CD14-positive monocyte (primary cell): ENCODE data around the gene APOL3. TPM values are rescaled to one million over a fixed set of nuclear protein-coding genes. Genes with fewer than 3 reads are reported as not detected.

Experiments used
- DNase-seq, 3 donors: peaks; one replicate each; pipeline ENCODE4 v3.0.0-alpha.2; 2011 to 2022
- H2AFZ ChIP-seq: 2 replicates; pipeline ENCODE4 v1.6.0; 2012; ENCODE audit warnings: mild to moderate bottlenecking, low read depth, low read length, inconsistent platforms; ENCODE audit not compliant: insufficient read depth, poor library complexity, severe bottlenecking
- H3K27ac ChIP-seq, 2 donors: 1 replicate in 1 of 2; 2 replicates in 1 of 2; pipeline ENCODE4 v1.5.1; 2012 to 2013; ENCODE audit warnings: low read length in 2 of 2, control low read depth in 1 of 2, inconsistent platforms in 1 of 2, low read depth in 1 of 2, mild to moderate bottlenecking in 1 of 2
- H3K27me3 ChIP-seq, 2 donors: one replicate each; pipeline versions ENCODE4 v1.6.0 to v1.6.1; 2011 to 2013; ENCODE audit warnings: low read length in 2 of 2; ENCODE audit not compliant: control insufficient read depth in 2 of 2, insufficient read depth in 2 of 2
- H3K36me3 ChIP-seq, 2 donors: replicated peaks in 1 of 2; 1 replicate in 1 of 2; 2 replicates in 1 of 2; pipeline versions ENCODE4 v1.5.1 to v1.6.1; 2012 to 2013; ENCODE audit warnings: low read length in 2 of 2, control low read depth in 1 of 2, inconsistent platforms in 1 of 2, mild to moderate bottlenecking in 1 of 2; ENCODE audit not compliant: insufficient read depth in 2 of 2, control insufficient read depth in 1 of 2
- H3K4me1 ChIP-seq, 2 donors: 1 replicate in 1 of 2; 2 replicates in 1 of 2; pipeline versions ENCODE4 v1.5.1 to v1.6.1; 2012 to 2013; ENCODE audit warnings: low read length in 2 of 2, control low read depth in 1 of 2, inconsistent platforms in 1 of 2, mild to moderate bottlenecking in 1 of 2, moderate library complexity in 1 of 2; ENCODE audit not compliant: insufficient read depth in 2 of 2, control insufficient read depth in 1 of 2
- H3K4me2 ChIP-seq: replicated peaks from 2 replicates; pipeline ENCODE3; 2012; ENCODE audit warnings: low read length, moderate library complexity, mild to moderate bottlenecking; ENCODE audit not compliant: poor library complexity, severe bottlenecking; ENCODE audit errors: extremely low read depth
- H3K4me3 ChIP-seq, 3 experiments: fragments of 200-600 bp in 1 of 3; sonication (generic) in 1 of 3; replicated peaks in 1 of 3; 1 replicate in 2 of 3; 2 replicates in 1 of 3; pipeline ENCODE4 v1.5.1; 2011 to 2013; ENCODE audit warnings: low read length in 3 of 3, mild to moderate bottlenecking in 3 of 3, control low read depth in 2 of 3, low read depth in 2 of 3, inconsistent platforms in 1 of 3, moderate library complexity in 1 of 3
- H3K79me2 ChIP-seq: 2 replicates; pipeline ENCODE4 v1.6.0; 2012; ENCODE audit warnings: mild to moderate bottlenecking, control low read depth, inconsistent platforms, low read length, moderate library complexity; ENCODE audit not compliant: insufficient read depth
- H3K9ac ChIP-seq: 2 replicates; pipeline ENCODE4 v1.6.0; 2017; ENCODE audit warnings: low read length, mild to moderate bottlenecking; ENCODE audit not compliant: insufficient read depth, poor library complexity, severe bottlenecking
- H3K9me3 ChIP-seq, 2 donors: replicated peaks in 1 of 2; 1 replicate in 1 of 2; 2 replicates in 1 of 2; pipeline versions ENCODE4 v1.5.1 to v1.6.1; 2012 to 2013; ENCODE audit warnings: low read length in 2 of 2, control low read depth in 1 of 2; ENCODE audit not compliant: control insufficient read depth in 1 of 2, insufficient read depth in 1 of 2
- H4K20me1 ChIP-seq: 2 replicates; pipeline ENCODE4 v1.6.0; 2012; ENCODE audit warnings: mild to moderate bottlenecking, low read length, control low read depth, moderate library complexity; ENCODE audit not compliant: insufficient read depth
- H3K27ac Mint-ChIP-seq, 7 donors: one replicate each; pipeline ENCODE4 v1.8.0; 2020; ENCODE audit warnings: mild to moderate bottlenecking in 7 of 7, mixed read lengths in 7 of 7, moderate library complexity in 6 of 7, inconsistent platforms in 2 of 7
- H3K27me3 Mint-ChIP-seq, 3 donors: one replicate each; pipeline ENCODE4 v1.8.0; 2021 to 2022; ENCODE audit warnings: low read depth in 3 of 3, mild to moderate bottlenecking in 3 of 3, mixed read lengths in 3 of 3, moderate library complexity in 3 of 3, inconsistent platforms in 1 of 3
- H3K36me3 Mint-ChIP-seq, 2 donors: one replicate each; pipeline ENCODE4 v1.8.0; 2020; ENCODE audit warnings: mixed read lengths in 2 of 2, inconsistent platforms in 1 of 2, mild to moderate bottlenecking in 1 of 2
- H3K4me1 Mint-ChIP-seq: one replicate; pipeline ENCODE4 v1.8.0; 2020; ENCODE audit warnings: mild to moderate bottlenecking, mixed read lengths
- H3K4me3 Mint-ChIP-seq, 2 donors: one replicate each; pipeline ENCODE4 v1.8.0; 2020; ENCODE audit warnings: mild to moderate bottlenecking in 2 of 2, mixed read lengths in 2 of 2, moderate library complexity in 1 of 2
- H3K9me3 Mint-ChIP-seq, 7 donors: one replicate each; pipeline ENCODE4 v1.8.0; 2020 to 2022; ENCODE audit warnings: mixed read lengths in 7 of 7, mild to moderate bottlenecking in 6 of 7, moderate library complexity in 6 of 7, inconsistent platforms in 2 of 7
- WGBS: methylation state at CpG from one replicate; pipeline ENCODE4 v1.1.5; 2013; ENCODE audit warnings: missing lambda C conversion rate; ENCODE audit not compliant: insufficient coverage; 5-methylcytosine and 5-hydroxymethylcytosine counted together
- intact Hi-C, 2 donors: fragments of 100-400 bp; cut with micrococcal nuclease; formaldehyde crosslinking; loops; one replicate each; pipeline versions ENCODE4 v1.15.0 to v1.15.1; 2023
- polyA plus RNA-seq, 3 donors: library from polyadenylated mRNA; depleted of rRNA in 1 of 3; unstranded in 2 of 3; stranded (reverse) in 1 of 3; fragments of 300-500 nt in 2 of 3; fragments of >200 nt in 1 of 3; fragmentation: Illumina TruSeq in 2 of 3; gene quantifications; 1 replicate in 2 of 3; 2 replicates in 1 of 3; pipeline ENCODE4 v1.2.3, GENCODE V29; 2012 to 2021
- TF ChIP-seq, protein P1 (sequence below): fragments of 200-600 bp; IDR thresholded peaks from one replicate; pipeline ENCODE4 v1.8.0; 2022; ENCODE audit warnings: antibody characterized with exemption, mild to moderate bottlenecking

Gene APOL3
- polyA plus RNA-seq, 3 donors, result 39.9 to 97.0 (median 61.3) TPM

DNA sequence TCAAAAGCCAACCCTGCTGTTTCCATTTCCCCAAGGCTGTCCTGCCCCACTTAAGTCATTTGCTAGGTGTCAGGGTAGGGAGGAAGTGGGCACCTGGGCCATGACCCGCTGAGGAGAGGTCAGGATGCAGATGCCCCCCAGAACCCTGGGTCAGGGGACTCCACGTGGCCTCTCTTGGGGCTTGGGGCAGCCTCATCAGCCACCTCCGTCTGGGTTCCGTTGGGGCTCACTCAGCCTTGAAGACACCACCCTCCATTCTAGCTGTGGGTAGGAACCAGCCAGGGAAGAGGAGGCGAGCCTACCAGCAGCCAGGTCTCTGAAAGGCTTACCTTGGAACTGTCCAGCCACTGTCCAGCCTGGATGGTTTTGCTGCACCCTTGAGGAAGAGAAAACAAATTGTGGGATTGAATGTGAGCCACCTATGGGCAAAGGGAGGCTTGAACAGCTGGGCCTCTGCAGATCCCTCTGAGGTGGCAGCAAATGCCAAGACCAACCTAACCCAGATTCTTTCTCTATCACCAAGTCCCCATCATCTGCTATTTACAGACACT lies 38.5 kb upstream of the APOL3 start:
- peaks cover 2 to 5% (median 4%) of the 10 kb centered on the region in 3 donors for H3K27me3 Mint-ChIP-seq
- no peaks in the 10 kb centered on the region for H4K20me1 ChIP-seq
- H3K4me2 ChIP-seq, result no peak overlapping the region
- H3K27me3 ChIP-seq, result no peaks in the 10 kb centered on the region
- H3K9me3 Mint-ChIP-seq, result no peaks in the 10 kb centered on the region
- H2AFZ ChIP-seq, result no peak overlapping the region
- no peak overlapping the region for H3K4me3 Mint-ChIP-seq
- H3K4me3 ChIP-seq, result no peak overlapping the region
- H3K27ac ChIP-seq, result no peak overlapping the region
- WGBS, result 65% methylated on average over 4 of the region's 5 CpGs
- H3K4me1 Mint-ChIP-seq, result peaks cover 55% of the 10 kb centered on the region
- peak overlapping the region in 1 of 7 donors; percentile 14 for H3K27ac Mint-ChIP-seq
- TF ChIP-seq, protein P1, sequence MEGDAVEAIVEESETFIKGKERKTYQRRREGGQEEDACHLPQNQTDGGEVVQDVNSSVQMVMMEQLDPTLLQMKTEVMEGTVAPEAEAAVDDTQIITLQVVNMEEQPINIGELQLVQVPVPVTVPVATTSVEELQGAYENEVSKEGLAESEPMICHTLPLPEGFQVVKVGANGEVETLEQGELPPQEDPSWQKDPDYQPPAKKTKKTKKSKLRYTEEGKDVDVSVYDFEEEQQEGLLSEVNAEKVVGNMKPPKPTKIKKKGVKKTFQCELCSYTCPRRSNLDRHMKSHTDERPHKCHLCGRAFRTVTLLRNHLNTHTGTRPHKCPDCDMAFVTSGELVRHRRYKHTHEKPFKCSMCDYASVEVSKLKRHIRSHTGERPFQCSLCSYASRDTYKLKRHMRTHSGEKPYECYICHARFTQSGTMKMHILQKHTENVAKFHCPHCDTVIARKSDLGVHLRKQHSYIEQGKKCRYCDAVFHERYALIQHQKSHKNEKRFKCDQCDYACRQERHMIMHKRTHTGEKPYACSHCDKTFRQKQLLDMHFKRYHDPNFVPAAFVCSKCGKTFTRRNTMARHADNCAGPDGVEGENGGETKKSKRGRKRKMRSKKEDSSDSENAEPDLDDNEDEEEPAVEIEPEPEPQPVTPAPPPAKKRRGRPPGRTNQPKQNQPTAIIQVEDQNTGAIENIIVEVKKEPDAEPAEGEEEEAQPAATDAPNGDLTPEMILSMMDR, result no peak
- H3K9ac ChIP-seq, result no peak overlapping the region
- no peaks in the 10 kb centered on the region for H3K36me3 Mint-ChIP-seq
- intact Hi-C loops, result loop anchor here in 1 of 2 donors (5.0 to 10.0 kb wide), 2 partner anchors 33 to 76 kb away; no protein-coding TSS in a partner anchor
- DNase-seq, result no peak
- H3K4me1 ChIP-seq, result peaks cover 30 to 39% of the 10 kb centered on the region in 2 donors
- no peaks in the 10 kb centered on the region for H3K79me2 ChIP-seq
- no peaks in the 10 kb centered on the region for H3K36me3 ChIP-seq
- H3K9me3 ChIP-seq, result no peaks in the 10 kb centered on the region

DNA sequence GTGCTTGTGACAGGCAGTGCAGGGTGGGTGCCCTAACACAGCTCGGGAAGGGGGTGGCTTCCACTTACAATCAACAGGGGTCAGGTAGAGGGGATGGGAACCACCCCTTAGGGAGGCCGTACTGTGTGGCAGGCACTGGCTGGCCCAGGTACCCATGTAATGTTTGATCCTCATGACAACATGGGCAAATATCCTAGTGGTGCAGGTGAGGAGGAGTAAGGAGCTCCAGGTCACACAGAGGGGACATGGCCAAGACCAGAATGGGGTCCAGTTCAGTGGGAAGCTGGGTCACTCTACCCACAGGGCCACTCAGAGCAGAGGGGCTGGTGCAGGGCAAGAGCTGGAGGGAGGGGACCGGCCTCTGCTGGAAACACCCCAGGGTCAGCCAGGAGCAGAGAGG lies 38.0 kb upstream of the APOL3 start:
- Mint-ChIP-seq H3K4me3 (no peak overlapping the region), H3K4me1 (peaks cover 55% of the 10 kb centered on the region), H3K27me3 (peaks cover 2 to 7% (median 4%) of the 10 kb centered on the region in 3 donors), H3K36me3 (no peaks in the 10 kb centered on the region), H3K9me3 (no peaks in the 10 kb centered on the region), H3K27ac (peak overlapping the region in 1 of 7 donors; percentile 79)
- TF ChIP-seq, protein P1, result no peak
- Histone ChIP-seq H3K9me3 (no peaks in the 10 kb centered on the region), H3K4me2 (no peak overlapping the region), H3K27ac (no peak overlapping the region), H3K9ac (no peak overlapping the region), H3K4me1 (peaks cover 29 to 38% of the 10 kb centered on the region in 2 donors), H4K20me1 (no peaks in the 10 kb centered on the region), H3K36me3 (no peaks in the 10 kb centered on the region), H3K4me3 (no peak overlapping the region), H3K27me3 (no peaks in the 10 kb centered on the region), H3K79me2 (no peaks in the 10 kb centered on the region), H2AFZ (no peak overlapping the region)
- no peak for DNase-seq
- intact Hi-C loops, result loop anchor here in 1 of 2 donors (5.0 to 10.0 kb wide), 2 partner anchors 34 to 76 kb away; no protein-coding TSS in a partner anchor
- WGBS, result 85% methylated on average over 2 of the region's 3 CpGs
